ENCODE results near the gene MEGF6.

DNA sequence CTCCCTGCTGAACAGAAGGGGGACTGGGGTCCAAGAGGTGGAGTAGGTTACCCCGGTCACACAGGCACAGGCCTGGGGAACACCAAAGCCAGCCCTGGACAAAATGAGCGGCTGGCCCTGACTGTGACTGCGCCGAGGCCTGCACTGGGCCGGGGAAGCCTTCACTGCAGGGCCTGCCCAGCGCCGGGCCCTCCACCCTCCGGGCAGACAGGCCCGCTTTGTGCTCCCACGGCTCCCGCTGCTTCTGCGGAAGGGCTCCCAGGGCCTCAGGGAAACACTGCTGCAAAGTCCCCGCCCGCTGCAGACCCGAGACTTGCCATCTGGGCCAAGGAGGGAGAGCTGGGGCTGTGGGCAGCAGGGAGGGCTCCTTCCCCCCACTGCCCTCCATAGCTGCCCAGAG lies 35.3 kb downstream of the MEGF6 start:
- TF ChIP-seq POLR2A (IDR thresholded peaks at IDR 0.05), result no peak
- TF ChIP-seq, protein P1, sequence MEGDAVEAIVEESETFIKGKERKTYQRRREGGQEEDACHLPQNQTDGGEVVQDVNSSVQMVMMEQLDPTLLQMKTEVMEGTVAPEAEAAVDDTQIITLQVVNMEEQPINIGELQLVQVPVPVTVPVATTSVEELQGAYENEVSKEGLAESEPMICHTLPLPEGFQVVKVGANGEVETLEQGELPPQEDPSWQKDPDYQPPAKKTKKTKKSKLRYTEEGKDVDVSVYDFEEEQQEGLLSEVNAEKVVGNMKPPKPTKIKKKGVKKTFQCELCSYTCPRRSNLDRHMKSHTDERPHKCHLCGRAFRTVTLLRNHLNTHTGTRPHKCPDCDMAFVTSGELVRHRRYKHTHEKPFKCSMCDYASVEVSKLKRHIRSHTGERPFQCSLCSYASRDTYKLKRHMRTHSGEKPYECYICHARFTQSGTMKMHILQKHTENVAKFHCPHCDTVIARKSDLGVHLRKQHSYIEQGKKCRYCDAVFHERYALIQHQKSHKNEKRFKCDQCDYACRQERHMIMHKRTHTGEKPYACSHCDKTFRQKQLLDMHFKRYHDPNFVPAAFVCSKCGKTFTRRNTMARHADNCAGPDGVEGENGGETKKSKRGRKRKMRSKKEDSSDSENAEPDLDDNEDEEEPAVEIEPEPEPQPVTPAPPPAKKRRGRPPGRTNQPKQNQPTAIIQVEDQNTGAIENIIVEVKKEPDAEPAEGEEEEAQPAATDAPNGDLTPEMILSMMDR (IDR thresholded peaks at IDR 0.05), result no peak

Data from adrenal gland (tissue), 5 donors.